ENCODE results near the gene NAA60.

NAA60 gene

DNA sequence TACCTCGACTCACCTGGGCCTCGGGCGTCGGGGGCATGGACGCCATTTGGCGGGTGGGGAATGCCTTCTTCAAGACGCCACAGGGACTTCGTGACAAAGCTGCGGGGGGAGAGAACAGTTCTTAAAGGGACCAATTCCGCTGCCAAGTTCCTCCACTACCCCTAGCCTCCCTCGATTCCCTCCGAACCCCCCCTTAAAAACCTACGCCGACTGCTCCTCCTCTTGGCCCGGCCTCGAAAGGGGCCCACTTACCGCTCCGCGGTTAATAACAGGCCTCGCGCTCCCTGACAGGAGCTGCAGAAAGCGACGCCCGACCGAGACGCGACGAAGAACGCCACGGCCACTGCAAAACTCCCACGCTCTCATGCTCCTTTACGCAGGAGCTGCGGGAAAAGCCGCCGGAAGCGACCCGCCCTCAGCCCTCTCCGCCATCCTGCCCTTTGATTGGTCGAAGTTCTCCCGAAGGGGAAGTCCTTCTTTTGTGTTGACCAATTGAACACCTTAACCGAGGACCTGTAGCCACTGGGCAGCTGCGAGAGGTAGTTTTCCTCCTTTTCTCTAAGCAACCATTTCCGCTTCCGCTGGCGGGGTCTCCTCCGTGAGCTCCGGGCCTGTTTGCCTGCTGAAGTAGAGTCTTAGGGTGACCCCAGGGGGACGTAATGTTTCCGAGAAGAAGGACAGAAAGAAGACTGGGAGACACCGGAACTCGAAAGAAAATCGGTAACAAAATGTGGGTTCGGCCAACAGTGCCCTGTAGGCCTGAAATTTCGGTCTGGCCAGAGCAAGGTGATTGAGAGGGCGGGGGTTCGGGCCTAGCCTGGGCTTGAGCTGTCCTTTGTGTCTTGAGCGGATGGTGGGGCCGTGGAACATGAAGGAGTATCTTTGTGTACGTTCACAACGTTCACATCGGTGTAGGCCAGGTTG is at the start of gene NAA60, which contains the start of gene ZNF597:
Gene NAA60 (plus strand): TSS at position 573 of the 924 bp plus-strand sequence. CDS start 32,548 bp downstream, outside the sequence.
Gene ZNF597 (minus strand): TSS at position 397 of the 924 bp plus-strand sequence. CDS start 351 bp downstream, at position 46.
- peak within 1 kb of the TSS; percentile 19 to 86 (median 73) for H3K27ac ChIP-seq
- H3K4me3 ChIP-seq, result peak within 1 kb of the TSS; percentile 48 to 60 (median 56)

DNA sequence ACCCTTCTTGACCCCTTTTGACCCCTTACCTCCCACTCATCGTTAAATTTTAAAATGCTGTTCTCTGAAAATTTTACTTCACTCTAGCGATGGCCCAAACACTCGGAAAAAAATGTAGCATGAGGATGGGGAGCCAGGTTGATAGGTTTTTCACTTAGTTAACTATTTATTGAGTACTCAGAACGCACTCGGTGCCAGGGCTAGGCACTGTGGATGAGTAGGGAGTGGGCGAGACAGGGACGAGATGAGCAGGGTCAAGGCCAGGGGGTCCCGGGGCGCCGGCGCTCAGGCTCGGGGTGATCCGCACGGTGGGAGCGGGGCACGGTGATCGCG is 43.1 kb upstream of the NAA60 start:
- H3K27ac ChIP-seq, result peak overlapping the region; percentile 10 to 96 (median 88)
- H3K4me3 ChIP-seq, result peak overlapping the region; percentile 72 to 93 (median 87)

DNA sequence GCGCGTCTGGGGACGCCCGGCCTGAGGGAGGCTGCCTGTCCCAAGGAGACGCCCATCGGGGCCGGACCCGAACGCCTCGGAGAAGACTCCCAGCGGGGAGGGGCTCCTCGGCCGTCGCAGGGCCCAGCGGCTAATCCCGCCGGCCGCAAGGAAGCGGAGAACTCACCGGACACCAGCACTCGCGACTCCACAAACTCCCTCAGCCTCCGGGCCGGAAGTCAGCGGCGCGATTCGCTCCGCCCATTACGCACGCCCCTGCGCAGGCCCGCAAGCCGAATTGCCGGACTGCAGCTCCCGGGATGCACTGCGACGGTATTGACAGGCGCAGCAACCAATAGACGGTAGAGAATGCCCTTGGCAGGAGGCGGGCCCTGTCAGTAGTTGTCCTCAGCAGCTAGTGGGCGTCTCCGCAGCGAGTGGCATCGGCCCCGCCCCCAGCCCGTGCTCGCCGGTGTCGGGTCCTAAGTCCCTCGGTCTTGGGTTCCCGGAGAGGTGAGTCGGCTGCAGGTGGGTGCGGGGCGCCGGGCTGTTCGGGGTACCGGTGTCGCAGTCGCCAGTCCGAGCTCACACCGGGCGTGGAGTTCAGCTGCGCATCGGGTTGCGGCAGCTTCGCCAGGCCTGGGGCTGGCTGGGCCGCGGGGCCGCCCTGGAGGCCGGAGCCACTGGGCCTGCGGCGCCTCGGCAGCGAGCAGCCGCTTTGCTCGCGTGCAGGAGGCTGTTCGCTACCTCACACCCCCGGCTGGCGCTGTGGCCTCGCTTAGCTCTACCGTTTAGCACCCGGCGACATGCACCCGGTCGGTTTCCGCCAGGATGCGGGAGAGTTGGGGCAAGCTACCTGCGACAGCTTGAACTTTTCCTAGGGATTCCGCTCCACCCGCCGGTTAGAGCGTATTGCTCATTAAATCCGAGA is 42.4 kb upstream of the NAA60 start, which contains the start of the genes ZNF174 and ZSCAN32:
Gene ZNF174 (plus strand): TSS at position 437 of the 910 bp plus-strand sequence. CDS start 790 bp downstream, outside the sequence.
Gene ZSCAN32 (minus strand): TSS at position 226 of the 910 bp plus-strand sequence. CDS start 3,447 bp downstream, outside the sequence.
- H3K4me3 ChIP-seq, result peak within 1 kb of the TSS; percentile 72 to 93 (median 87)
- peak within 1 kb of the TSS; percentile 16 to 96 (median 88) for H3K27ac ChIP-seq

DNA sequence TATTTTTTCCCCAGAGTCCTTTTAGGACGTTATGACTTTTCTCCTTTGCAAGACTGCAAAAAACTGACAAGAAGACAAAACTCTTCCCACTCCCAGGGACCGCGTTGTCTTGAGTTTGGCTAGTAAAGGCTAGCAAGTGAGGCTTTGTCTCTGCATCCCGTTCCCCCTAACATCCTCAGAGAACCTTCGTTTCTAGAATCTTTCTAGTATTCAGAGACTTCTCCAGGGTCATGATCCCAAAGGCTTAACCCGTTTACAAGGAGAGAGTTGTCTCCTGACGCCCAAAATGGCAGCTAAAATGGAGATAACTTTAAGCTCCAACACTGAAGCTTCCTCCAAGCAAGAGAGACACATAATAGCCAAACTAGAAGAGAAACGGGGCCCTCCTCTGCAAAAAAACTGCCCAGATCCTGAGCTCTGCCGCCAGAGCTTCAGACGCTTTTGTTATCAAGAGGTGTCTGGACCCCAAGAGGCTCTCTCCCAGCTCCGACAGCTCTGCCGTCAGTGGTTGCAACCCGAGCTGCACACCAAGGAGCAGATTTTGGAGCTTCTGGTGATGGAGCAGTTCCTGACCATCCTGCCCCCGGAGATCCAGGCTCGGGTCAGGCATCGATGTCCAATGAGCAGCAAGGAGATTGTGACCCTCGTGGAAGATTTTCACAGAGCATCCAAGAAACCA is 41.6 kb upstream of the NAA60 start:
- Histone ChIP-seq H3K27ac (peak overlapping the region; percentile 16 to 93 (median 86)), H3K4me3 (peak overlapping the region; percentile 72 to 93 (median 87))

DNA sequence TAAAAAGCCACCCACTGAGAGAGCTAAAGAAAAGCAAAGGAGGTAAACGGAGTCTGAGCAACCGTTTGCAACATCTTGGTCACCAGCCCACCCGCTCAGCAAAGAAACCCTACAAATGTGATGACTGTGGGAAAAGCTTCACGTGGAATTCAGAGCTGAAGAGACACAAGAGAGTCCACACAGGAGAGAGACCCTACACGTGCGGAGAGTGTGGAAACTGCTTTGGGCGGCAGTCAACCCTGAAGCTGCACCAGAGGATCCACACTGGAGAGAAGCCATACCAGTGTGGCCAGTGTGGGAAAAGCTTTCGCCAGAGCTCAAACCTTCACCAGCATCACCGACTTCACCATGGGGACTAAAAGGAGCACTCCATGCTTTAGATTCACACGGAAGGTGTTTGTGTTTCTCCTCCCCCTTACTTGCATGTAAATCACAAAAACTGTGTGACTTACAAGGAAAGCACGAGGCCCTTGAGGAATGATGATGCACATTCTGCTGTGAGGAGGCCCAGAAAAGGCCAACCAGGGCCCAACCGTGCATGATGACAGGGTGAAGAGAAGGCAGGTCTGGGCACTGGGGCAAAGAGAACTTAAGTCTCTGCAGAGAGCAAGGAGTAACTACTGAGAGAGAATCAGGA is 34.8 kb upstream of the NAA60 start:
- Histone ChIP-seq H3K4me3 (no peak overlapping the region), H3K27ac (no peak overlapping the region)

DNA sequence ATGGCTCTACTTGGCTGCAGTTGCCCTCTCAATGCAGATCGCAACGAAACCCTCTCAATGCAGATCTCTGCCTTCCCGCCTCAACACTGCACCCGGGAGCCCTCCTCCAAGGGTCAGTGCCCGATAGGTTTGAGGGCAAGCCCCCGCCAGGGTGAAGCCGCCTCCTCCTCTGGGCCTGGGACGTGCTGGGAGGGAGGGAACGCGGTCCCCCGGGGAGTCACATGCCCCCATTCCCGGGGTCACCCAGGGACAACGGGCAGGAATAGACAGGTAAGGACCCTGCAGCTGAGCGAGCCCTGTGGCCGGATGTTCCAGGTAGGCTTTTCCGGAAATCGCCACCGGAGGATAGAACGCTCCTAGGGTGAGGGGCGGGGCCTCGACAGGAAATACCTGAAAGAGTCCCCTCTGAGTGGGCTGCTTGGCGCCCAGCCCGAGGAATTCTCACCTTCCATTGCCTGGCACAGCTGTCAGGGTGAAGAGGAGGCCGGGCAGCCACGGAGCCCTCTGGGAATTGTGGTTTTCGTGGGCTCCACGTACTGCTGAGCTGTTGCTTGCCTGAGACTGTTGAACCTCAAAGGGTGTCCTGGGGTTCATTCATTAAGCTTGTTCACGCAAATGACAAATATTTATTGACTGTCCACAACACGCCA is 29.6 kb upstream of the NAA60 start:
- Histone ChIP-seq H3K4me3 (no peak overlapping the region), H3K27ac (no peak overlapping the region)

DNA sequence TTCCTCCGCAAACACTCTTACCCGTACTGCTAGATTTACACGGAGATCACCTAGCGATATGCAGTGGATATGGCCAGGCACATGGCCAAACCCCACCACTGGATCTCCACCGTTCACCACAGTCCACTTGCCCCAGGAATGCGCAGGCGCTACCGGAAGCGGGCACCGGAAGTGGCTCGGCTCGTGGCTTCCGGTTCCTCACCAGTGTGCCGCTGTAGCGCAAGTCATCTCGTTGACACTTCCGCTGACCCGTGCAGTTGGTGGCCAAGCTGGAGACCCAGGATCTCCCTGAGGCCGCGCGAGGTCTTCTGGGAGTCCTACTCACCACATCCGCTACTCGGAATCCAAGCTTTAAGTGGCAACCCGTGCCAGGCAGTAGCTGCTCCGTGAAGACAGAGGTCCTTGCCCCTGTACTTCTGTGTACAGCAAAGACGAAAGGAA is 11.7 kb upstream of the NAA60 start:
- Histone ChIP-seq H3K4me3 (no peak overlapping the region), H3K27ac (no peak overlapping the region)

DNA sequence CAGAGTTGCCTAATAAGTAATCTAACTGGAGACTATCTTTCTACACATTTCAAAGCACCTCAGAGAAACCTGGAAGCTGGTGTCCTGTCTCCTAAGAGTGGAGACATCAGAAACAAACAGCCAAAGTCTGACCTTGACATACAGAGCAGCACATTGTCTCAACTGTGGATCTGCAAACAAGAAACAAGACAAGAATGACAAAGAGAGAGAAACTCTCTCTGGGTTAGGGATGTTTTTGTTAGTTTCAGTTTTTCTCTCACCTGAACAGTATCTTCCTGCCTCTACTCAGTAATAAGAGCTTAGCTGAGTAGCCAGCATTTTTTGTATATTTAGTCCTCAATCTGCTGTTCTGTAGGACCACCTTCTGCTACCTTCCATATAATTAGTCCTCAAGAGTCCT is 9.1 kb upstream of the NAA60 start:
- Histone ChIP-seq H3K27ac (no peak overlapping the region), H3K4me3 (no peak overlapping the region)

DNA sequence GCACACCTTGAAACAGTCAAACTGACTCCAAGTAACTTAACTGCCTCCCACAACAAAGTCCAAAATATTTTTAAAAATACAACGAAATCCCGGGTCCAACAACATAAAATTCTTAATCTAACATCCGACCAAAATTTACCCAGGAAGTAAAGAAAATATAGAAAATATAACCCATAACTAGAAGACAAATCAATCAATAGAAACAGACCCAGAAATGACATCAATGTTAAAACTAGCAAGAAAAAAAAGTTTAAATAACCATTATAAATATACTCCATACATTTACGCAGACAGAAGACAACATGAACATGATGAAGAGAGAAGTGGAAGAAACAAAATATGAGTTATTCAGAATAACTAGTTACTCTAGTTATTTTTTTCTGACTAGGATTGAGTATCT is 3.8 kb upstream of the NAA60 start:
- Histone ChIP-seq H3K4me3 (no peak overlapping the region), H3K27ac (no peak overlapping the region)

DNA sequence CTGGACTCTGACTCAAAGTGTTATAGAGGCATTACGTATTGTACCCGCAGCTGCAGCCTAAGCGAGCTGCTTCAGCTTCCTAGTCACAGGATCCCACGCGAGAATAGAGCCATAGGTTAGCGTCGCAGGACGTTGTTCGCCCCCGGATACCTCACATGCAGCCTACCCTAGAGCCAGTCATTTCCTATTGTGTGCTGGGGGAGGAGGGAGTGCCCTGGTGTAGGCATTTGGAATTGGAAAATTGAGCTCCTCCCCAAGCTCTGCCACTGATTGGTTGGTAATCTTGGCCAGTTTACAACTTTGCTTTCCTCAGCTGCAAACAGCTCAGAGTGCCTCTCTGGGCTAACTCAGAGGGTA is 530 bp downstream of the NAA60 start:
- peak overlapping the region; percentile 48 to 60 (median 56) for H3K4me3 ChIP-seq
- H3K27ac ChIP-seq, result peak overlapping the region in 19 of 21 experiments; percentile 36 to 86 (median 74)

DNA sequence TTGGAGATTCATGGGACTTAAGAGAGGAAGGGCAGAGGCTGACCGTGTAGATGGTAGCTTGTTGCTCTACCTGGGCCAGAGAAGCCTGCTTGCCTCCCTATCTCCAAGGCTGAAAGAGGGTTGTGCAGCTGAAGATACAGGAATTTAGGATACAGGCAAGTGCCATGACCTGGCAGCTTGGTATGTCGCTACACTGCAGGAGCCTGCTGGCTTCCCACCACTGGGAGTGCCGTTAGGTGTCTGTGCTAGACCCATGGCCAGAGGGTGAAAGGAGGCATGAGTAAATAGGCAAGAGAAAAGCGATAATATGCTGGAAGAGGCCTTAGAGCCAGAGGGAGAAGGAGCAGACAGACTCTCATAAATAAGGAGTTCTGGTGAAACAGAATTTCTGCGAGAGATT is 10.6 kb downstream of the NAA60 start:
- no peak overlapping the region for H3K27ac ChIP-seq
- H3K4me3 ChIP-seq, result no peak overlapping the region

DNA sequence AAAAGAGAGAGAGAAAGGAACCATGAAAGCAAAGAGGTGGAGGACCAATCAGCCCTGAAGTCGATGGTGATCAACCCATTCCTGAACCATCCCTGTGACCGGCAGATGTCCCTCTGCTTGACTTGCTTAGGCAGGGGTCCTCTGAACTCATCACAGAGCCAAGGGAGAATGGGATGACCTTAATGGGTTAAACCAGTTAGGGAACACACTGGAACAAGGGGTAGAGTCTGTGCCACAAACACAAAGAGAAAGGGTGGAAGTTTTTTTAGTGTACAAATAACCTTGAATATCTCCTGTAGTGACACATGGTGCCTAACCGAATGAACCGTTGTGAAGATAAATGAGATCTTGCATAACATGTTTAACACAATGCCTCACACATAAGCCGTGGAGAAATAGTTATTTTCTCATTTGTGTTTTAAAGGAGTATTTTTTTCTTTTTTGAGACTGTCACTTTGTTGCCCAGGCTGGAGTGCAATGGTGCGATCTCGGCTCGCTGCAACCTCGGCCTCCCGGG is 11.2 kb downstream of the NAA60 start:
- Histone ChIP-seq H3K27ac (no peak overlapping the region), H3K4me3 (no peak overlapping the region)

DNA sequence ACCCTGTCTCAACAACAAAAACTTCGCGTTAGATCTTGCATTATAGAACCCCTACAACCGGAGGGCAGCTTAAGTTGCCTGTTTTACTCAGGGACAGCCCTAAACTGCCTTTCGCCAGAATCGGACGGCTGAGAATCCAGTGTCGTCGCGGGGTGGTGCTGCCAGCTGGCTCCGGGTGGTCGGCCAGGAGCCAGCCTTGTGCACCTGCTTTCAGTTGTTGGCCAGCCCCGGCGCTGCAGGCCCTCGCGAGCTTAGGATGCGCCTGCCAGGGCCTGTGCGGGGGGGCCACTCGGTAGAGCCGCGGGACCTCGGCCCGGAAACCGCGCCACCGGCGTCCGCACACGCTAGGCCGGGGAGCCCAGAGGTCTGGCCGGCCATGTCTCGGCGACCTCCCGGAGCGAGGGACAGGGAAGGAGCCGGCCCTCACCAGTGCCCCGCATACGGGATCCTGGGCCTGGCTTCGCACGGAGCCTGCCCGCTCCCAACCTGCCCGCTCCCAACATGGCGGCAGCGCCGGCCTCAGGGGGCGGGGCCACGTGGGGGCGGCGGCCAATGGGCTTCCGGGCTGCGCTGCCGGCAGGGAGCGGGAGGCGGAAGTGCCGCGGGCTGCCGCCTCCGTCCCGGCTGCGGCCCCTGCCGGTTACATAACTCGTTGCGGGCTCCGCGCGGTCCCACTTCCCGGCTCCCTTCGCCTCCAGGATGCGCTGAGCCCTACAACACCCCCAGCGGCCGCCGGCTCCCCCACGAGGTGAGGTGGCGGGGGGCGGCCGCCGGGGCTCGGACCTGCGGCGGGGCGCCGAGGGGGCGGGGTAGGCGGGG is 14.2 kb downstream of the NAA60 start:
- peak overlapping the region; percentile 77 to 99 (median 96) for H3K27ac ChIP-seq

DNA sequence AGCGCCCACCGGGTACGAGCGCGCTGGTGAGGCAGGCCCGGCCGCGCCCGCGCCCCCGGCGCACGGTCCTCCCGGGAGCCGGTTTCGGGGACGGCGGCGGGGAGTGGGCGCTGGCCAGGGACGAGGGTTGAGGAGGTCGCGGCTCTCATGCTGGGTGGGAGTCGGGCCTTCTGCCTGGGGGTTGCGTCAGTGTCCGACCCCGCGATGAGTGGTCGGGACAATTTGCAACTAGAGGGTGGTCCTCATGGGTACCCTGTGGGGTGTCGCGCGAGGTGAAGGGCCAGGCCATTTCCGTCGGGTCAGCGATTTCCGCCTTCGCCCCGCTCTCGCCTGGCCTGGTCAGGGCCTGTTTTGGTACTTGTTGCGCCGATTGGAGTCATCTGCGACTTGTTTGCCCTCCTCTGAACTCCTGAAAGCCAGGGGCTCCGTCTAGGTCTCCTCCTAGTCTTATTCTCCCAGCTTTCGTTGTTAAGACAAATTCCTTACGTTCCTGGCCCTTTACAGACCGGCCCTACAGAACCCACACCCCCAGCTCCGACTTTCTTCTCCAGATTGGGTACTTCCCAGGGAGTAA is 14.9 kb downstream of the NAA60 start:
- H3K27ac ChIP-seq, result peak overlapping the region; percentile 77 to 99 (median 96)
- peak overlapping the region; percentile 49 to 89 (median 74) for H3K4me3 ChIP-seq

More for the DNA sequence above, 14.2 kb downstream of the NAA60 start:
- peak overlapping the region; percentile 49 to 89 (median 74) for H3K4me3 ChIP-seq

DNA sequence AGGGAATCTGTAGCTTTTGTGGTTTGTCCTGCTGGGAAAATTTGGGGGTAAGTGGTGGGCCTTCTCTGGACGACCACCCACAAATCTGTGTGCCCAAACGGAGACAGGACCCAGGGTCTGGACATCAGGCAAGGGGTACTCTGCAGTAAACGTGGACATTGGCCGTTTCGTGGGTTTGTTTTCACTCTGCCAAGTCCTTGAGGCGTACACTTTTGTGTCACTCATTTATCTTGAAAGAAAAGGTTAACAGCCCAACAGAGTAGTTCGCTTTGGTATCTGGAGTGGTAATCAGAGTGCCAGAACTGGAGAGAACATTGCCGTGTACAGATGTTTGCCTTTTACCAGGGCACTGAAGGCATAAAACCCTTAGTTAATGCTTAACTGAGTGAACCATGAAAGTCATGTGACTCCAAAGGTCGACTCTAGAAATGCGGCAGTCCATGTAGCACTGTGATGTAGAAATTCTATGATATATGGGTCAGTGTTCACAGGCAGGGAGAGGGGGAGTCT is 15.4 kb downstream of the NAA60 start:
- peak overlapping the region in 20 of 21 experiments; percentile 77 to 99 (median 96) for H3K27ac ChIP-seq
- peak overlapping the region; percentile 49 to 89 (median 74) for H3K4me3 ChIP-seq

DNA sequence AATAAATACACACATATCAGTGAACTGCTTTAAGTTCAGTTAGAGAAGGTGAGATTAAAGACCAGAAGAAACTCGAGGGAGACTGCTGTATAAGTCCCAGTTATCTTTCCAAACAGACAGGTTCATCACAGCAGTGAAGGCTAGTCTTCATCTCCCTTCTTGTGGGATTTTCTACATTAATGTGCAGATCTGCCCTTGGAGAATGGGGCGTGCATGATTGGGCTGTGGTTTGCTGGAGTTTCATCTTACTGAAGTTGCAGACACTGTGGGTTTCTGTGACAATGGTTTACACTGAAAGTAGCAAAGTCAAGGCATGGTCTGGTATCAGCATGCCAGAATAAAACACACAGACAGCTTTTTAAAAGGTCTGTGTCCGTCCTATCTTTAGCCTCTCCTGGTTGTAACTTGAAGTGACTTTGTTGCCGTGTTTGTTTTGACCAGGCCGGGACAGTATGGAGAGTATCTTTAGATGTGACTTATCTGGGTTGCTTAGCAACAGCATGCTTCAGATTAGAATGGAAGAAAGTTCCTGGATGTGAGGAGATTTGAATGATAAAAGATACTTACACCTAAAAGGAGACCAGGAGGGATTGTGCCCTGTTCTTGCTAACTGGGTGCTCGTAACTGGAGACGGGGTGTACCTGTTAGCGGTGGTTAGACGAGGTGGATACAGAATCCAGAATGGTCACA is 16.1 kb downstream of the NAA60 start:
- Histone ChIP-seq H3K27ac (peak overlapping the region in 11 of 21 experiments; percentile 86 to 99 (median 96)), H3K4me3 (peak overlapping the region in 6 of 7 experiments; percentile 49 to 89 (median 76))

Measured in skin epidermis (tissue), 12 donors.